OCI-M2 (cell line): ENCODE measurements around the gene CMTM3.
"Not testable (repeated sequence)": the region's sequence is repeated elsewhere in the genome, so short reads cannot be mapped to it uniquely, and the experiment has no call there.

ENCODE experiments used
- DNase-seq: peaks from one replicate; lab custom pipeline; 2025; ENCODE audit not compliant: unreplicated experiment; lab: John Stamatoyannopoulos, UW

The CMTM3 gene

DNA sequence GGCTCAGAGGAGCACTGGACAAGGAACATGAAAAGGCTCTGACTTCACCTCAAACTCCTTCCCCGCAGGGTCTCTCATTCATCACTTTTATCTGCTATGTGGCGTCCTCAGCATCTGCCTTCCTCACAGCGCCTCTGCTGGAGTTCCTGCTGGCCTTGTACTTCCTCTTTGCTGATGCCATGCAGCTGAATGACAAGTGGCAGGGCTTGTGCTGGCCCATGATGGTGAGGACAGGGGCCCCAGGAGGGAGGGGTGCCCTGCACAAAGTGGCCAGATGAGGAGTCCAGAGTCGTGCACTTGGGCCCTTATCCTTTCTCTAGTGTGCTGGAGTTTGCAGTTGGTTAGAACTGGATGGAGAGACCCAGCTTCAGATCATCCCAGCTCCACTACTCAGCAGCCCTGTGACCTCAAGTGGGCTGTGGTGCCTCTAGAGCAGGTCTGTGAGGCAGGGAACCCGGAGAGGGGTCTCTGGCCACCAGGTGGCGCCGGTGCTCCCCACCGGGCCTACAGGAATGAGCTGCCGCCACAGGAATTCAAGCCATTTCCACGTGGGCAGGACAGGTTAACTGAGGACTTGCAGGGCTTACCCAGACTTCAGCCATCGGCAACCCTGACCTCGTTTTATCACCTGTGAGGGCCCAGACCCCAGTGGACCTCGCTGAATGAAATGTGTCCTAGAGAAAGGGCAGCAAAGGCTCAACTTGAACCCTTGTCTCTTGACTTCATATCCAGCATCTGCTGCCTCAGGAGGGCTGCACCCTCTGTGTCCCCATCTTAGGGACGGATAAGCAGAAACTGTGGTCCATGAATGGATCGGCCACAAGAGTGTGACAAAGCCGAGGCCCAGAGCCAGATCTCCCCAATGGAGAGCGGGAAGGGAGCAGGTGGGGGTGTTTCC, 4.0 kb downstream of the CMTM3 start:
- DNase-seq = peak; percentile 22

DNA sequence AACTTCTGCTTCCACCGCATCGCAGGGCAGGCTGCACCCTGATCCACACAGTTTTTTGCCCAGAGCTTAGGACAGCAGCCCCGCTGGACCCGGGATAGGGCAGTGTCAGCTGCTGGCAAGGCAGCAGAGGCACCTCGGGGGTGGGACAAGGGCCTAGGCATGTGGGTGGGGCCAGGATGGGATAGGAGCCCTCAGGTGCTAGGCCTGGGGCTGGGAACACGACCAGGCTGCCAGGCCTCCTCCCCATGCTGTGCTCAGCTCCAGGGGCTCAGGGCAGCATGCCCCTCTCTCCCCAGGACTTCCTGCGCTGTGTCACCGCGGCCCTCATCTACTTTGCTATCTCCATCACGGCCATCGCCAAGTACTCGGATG, 4.6 kb downstream of the CMTM3 start:
- no peak for DNase-seq

DNA sequence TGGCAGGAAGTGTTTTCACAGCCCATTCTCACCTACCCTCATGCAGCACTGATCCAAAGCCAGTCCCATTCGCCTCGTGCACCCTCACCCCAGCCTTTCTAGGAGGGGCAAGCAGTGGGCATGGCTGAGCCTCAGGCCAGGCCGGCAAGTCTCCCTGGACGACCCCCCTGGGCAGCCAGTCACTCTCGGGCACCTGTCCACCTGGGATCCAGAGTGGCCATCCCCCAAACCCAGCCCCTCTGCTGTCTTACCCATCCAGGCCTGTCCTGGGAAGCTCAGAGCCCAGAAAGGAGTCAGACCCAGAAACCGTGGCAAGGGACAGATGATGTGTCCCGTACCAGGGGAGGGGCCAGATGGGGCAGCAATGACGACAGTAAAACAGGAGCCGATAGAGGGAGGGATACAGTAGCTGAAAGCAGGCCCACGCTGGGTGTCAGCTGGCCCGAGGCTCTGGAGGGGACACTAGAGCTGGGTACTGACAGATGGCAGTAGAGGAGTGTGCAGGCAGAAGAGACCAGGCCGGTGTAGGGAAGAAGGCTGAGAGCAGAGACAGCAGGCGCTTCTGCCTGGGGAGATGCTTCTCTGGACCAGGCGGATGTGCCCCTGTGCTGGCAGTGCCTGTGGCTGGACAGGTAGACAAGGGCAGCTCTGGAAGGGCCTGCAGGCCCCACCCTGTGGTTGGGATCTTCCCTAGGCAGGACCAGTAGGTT, 5.8 kb downstream of the CMTM3 start:
- no peak for DNase-seq

DNA sequence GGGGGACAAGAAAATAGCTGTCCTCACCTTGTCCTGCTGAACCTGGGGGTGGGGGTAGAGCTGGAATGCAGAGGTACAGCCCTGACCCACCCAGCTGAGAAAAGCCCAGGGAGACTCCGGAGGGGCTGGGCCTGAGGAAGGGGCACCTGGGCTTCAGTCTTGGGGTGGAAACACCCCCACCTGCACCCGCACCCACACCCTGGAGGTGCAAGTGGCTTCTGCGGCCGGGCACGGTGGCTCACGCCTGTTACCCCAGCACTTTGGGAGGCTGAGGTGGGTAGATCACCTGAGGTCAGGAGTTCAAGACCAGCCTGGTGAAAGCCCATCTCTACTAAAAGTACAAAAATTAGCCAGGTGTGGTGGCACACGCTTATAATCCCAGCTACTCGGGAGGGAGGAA, 7.4 kb downstream of the CMTM3 start:
- DNase-seq = not testable (repeated sequence)

DNA sequence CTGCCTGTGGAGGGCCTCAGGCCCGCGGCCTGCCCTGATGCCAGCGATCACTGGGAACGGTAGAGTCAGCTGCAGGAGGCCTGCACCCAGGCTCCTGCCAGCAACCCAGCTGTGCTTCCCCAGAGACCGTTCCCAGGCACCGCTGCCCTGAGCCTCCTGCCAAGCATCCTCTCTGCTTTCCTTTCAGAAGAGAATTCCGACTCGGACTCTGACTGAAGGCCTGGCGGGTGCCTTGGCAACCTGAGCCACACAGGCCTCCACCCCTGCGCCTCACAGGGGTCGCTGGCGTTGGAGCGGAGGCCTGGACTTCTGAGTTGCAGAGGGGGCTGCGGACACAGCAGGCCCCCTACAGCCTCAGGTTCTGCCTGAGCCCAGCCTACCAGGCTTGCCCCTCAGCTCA, 7.9 kb downstream of the CMTM3 start:
- no peak for DNase-seq

DNA sequence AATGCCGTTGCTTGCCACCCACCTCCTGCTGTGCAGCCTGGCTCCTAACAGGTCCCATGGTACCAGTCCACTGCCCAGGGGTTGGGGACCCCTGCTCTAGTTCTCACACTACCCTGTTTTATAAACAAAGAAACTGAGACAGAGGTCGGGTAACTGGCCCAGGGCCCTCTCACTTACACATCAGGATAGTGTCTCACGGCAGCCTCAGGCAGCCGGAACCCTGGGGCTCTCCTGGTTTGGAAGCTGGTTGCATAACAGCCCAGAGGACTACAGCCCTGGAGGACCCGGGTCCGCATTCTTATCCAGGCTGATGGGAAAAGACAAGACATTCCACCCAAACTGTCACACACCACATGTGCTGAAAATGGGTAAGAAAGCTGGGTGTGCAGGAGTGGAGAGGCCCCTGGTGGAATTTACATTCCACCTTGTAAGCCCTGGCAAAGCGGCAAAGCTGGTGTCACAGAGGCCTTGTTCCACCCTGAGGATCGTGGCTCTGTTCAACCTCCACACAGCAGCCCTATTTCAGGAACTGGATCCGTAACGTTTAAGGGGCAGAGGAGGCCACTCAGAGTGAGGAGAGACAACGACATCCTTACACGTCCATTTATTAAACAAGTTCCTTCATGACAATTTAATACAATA, 9.8 kb downstream of the CMTM3 start:
- no peak for DNase-seq

DNA sequence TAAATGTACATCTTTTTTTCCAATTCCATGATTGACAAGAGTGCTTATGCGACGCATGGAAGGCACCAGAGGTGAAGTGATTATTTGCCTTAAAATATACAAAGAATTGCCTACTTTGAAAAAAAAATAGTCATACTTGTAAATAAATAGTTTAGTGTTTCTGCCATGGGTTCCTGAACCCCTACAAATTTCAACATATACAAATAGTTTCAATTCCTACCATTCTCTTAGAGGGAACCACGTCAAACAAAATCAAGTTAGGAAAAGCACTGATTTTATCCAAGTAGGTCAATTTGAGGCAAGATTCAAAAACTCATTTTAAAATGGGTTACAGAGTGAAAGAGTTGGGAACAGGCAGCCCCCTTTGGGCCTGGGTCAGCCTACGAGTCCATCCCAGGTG, 11.7 kb downstream of the CMTM3 start:
- DNase-seq = no peak

DNA sequence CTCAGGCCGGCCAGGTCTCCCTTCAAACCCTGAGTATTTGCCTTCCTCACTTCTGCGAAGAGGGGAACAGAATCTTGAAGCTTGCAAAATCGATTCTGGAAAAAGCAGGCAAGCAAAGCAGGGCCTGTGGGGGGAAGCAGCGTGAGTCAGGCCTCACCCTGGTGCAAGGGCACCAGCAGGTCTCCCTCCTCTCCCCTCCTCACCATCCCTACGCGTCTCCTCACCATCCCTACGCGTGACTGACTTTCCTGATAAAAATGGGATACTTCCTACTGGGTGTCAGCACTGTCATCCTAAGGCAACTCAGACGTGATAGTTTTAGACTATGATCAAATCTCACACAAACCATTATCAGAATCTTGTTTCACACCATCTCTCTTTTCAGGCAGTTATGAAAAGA, 12.1 kb downstream of the CMTM3 start:
- no peak for DNase-seq

DNA sequence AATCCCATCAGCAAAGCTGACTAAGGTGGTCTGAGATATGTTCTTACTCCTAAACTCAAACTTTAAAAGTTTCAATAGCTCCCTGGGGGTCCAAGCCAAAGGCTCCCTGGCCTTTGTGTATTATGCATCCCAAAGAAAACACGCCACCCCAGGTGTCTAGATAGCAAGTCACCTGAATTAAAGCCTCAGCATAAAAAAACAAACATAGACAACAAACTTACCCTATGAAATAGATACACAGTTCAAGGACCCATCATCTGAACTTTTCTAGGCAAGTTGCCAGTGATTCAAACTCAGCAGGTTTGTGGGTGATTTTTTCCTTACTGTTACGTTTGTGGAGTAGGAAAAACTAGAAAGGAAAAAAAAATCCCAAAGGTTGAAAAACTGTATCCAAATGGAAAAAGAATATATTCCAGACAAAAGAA, 12.5 kb downstream of the CMTM3 start:
- no peak for DNase-seq

DNA sequence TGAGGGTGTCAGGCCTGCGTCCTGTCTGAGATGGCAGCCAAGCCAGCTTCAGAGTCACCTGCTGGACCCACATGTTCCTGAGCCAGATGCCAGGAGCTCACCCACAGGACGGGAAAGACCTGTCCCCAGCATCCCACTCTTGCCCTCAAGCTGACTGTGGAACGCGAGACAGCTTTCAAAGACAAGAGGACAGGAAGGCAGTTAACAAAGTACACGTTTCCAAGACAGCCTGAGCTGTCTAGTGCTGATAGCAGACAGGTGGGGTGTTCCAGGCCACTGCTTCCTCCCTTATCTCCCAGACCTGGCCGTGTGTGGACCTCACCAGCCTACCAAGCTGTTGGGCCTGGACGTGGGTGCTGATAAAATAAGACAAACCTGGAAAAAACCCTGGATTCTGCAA, 13.2 kb downstream of the CMTM3 start:
- DNase-seq = no peak

DNA sequence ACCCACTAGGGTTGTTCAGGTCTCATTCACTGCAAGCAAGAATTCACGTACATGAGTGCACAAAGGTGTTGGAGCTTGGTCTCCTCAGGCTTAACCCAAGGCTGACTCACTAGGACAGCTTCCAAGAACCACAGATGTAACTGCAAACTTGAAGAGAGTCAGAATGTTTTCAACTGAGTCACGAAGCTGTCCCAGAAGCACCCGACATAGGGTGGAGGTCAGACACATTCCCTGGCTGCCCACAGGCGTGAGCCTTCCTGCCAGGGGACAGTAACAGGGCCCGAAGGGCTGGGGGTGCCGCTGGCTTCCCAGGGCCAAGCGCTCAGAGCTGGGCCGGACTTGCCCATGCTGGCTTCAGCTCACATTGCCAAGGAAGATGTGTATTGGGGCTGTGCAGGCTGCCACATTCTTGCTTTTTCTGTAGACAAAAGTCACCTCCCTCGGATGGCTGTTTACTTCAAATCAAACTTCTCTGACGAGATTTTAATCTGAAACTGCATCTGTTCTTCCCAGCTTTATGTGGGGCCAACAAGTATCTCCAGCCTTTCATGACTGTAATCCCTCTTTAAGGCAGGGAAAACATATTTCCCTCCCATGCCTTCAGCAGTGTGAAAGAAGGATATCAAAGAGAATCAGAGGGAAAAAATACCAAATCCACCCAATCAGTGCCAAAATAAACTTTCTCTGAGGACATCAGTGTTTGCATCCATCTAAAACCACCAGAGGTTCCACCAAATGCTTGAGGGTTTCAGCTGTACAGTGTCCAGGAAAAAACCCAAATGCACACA, 14.3 kb downstream of the CMTM3 start:
- no peak for DNase-seq

DNA sequence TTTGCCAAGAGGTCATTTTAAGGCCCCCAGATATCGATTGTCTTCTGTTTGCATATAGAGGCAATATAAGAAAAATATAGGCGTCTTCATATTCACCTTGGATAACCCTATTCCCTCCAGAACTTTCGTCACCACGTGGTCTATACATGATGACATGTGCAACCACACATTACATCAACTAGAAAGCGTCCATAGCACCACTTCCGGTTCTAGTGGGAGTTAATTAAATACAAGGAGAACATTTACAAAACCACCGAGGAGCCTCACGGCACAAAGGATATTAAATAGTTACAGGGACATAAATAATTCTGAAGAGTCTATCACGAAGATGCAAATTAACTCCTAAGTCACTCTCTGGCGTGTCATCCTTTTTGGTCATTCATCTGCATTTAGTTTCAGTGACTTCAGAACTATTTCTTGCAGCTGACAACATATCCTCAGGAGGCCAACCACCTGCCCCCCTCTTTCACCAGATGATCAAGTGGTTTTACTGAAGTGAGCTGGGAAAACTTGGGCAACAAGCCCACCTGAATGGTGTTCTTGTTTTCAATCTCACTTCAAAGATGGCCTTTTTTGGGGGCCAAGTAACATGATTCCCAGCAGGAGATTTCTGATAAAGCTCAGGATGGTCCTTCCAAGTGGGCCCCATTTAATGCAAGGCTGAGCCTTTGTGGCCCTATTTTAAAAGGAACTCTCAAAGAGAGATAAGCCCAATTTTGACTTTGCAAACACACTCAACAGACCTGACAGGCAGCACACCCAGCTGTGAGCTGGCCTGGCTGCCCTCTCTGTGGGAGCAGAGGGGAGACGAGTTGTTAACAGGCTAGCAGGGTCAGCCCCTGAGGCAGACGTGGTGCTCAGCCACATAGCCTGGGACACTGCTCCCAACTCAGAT, 15.3 kb downstream of the CMTM3 start:
- DNase-seq = no peak

DNA sequence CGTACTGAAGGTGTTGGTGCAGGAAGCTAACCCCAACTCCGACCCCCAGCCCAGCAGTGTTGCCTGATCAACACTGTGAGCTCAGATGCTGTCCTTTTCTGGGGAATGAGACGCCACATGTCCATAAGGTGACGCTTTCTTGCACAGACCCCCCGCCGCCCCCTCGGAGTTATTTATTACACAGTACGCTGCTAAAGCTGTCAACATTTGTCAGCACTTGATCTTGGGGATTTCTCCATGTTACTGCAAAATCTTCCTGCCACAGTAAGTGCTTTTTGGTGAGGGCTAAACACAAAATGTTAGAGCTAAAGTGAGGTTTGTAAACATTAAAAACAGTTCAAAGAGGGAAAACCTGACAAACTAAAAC, 15.9 kb downstream of the CMTM3 start:
- no peak for DNase-seq

DNA sequence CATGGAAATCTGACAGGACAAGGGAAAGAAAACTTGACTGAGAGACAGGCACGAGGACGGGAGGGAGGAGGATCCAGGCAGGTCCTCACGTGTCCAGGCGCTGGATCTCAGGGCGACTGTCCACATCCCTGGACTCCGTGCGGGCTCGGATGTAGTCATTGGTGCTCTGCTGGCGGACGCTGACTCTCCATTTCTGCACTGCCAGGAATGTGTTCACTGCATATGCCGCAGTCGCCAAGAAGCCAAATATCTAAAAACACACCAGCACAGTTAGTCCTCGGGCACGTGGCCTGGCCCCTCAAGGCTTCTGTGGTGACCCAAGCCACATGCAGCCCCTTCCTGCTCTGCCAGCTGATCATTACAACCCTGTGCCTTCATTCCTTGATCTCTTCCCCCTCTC, 17.5 kb downstream of the CMTM3 start:
- DNase-seq = no peak

DNA sequence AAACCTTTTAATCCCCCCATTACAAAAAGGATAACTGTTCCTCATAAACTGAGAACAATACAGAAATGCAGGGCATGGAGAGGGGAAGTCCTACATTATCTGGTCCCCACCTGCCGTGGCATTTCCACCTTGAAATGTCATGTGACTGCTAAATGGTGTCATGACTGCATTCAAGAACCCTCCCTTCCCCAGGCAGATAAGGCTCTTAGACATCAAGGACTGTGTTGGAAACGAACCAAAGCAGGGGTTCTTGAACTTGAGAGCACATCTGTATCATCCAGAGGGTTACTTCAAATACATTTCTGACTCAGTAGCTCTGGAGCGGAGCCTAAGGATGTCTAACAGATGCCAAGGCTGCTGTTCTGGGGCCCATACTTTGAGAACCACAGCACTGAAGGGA, 18.4 kb downstream of the CMTM3 start:
- DNase-seq = no peak

DNA sequence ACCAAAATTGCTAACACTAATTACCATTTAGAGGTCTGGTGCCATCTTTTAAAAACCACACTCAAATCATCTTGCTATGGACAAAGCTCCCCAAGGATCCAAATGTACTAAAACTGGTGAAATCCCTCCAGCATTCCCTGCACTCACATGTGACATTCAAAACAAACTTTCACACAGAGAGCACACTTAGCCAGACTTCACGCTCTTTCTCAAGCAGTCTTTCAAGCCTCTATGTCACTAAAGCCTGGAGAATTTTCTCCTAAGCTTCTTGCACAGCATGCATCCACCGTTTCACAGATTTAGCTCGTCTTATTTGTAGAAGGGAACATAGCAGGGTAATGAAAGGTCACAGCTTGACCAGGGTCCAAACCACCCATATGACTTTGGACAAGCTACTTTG, 19.3 kb downstream of the CMTM3 start:
- DNase-seq = no peak

DNA sequence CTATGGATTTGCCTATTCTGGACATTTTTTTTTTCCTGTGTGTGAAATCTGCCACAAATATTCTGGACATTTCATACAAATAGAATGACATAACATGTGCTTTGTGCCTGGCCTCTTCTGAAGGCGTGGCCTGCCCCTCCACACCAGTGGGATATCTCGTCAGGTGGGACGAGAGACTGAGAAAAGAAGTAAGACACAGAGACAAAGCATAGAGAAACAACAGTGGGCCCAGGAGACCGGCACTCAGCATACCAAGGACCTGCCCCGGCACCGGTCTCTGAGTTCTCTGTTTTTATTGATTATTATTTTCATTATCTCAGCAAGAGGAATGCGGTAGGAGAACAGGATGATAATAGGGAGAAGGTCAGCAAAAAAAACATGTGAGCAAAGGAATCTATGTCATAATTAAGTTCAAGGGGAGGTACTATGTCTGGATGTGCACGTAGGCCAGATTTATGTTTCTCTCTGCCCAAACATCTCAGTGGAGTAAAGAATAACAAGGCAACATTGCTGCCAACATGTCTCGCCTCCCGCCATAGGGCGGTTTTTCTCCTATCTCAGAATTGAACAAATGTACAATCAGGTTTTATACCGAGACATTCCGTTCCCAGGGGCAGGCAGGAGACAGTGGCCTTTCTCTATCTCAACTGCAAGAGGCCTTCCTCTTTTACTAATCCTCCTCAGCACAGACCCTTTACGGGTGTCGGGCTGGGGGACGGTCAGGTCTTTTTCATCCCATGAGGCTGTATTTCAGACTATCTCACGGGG, 23.3 kb downstream of the CMTM3 start:
- not testable (repeated sequence) for DNase-seq

DNA sequence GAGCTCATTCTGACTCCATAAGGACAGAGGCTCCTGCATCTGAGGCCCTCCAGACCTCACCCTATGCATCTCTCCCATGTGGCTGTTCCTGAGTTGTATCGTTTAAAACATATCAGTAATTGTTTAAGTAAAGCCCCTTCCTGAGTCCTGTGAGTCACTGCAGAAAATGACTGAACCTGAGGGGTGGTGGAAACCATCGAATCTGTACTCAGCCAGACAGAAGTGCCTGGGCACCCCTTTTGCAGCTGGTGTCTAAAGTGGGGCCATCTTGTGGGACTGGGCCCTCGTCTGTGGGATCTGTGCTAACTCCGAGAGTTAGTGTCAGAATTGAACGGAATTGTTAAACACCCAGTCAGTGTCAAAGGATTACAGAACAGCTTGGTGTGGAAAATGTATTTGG, 25.4 kb downstream of the CMTM3 start:
- DNase-seq = no peak

DNA sequence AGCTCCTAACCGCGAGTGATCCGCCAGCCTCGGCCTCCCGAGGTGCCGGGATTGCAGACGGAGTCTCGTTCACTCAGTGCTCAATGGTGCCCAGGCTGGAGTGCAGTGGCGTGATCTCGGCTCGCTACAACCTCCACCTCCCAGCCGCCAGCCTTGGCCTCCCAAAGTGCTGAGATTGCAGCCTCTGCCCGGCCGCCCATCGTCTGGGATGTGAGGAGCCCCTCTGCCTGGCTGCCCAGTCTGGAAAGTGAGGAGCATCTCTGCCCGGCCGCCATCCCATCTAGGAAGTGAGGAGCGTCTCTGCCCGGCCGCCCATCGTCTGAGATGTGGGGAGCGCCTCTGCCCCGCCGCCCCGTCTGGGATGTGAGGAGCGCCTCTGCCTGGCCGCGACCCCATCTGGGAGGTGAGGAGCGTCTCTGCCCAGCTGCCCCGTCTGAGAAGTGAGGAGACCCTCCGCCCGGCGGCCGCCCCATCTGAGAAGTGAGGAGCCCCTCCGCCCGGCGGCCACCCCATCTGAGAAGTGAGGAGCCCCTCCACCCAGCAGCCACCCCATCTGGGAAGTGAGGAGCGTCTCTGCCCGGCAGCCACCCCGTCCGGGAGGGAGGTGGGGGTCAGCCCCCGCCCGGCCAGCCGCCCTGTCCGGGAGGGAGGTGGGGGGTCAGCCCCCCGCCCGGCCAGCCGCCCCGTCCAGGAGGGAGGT, 26.2 kb downstream of the CMTM3 start:
- DNase-seq = not testable (repeated sequence)
